HepG2 (cell line): ENCODE results near the gene SOX5. TPM values are rescaled to one million over a fixed set of nuclear protein-coding genes. Genes with fewer than 3 reads are reported as not detected.
A peak's percentile ranks its signal among the peaks of the same experiment; 100 is the strongest.

Experiments
- ATAC-seq: fragments of 200-7000 bp; cut with Tn5 transposase; 3 replicates; pipeline ENCODE4 v1.9.1; 2020; ENCODE audit warnings: mild to moderate bottlenecking, moderate library complexity
- BruUV-seq: library from RNA; stranded (reverse); fragments of 400-500 nt; replicated peaks from 2 replicates; lab custom pipeline; 2021; lab: Mats Ljungman, UMichigan
- CTCF ChIA-PET: fragments of 300-600 bp; formaldehyde crosslinking; extraction: SDS; loops from one replicate; lab custom pipeline; 2021; ENCODE audit warnings: low total read pairs, inconsistent platforms, low intra/inter-chr PET ratio; lab: Yijun Ruan, JAX
- POLR2A ChIA-PET: fragments of 350-600 bp; sonication (Branson Sonifier 250); formaldehyde crosslinking; loops from one replicate; lab custom pipeline; 2020; ENCODE audit warnings: antibody characterized with exemption, inconsistent platforms; lab: Yijun Ruan, JAX
- DNase-seq: peaks from one replicate; pipeline ENCODE4 v3.0.0-alpha.2; 2015; ENCODE audit warnings: low spot score
- FAIRE-seq: peaks from 3 replicates; lab custom pipeline; 2011; peaks lifted over from hg19 to GRCh38; lab: Jason Lieb, UNC
- H2AFZ ChIP-seq: one replicate; pipeline ENCODE4 v1.6.1; 2011; ENCODE audit warnings: low read length, inconsistent platforms
- H3K27ac ChIP-seq: fragments of 300-600 bp; 3 replicates; pipeline ENCODE4 v1.8.0; 2011; ENCODE audit warnings: mixed run types, mild to moderate bottlenecking, mixed read lengths, low read length, inconsistent platforms; ENCODE audit not compliant: insufficient read depth; ENCODE audit errors: extremely low read length
- H3K27me3 ChIP-seq, 2 experiments: fragments of 200-600 bp in 1 of 2; 2 replicates in 1 of 2; 3 replicates in 1 of 2; pipeline versions ENCODE4 v1.6.0 to v1.8.0; 2011; ENCODE audit warnings: low read length in 2 of 2, mild to moderate bottlenecking in 2 of 2, moderate library complexity in 2 of 2, inconsistent platforms in 1 of 2; ENCODE audit not compliant: insufficient read depth in 2 of 2, control insufficient read depth in 1 of 2
- H3K36me3 ChIP-seq, 2 experiments: fragments of 200-600 bp in 1 of 2; replicated peaks in 1 of 2; 2 replicates in 1 of 2; 3 replicates in 1 of 2; pipeline versions ENCODE4 v1.5.1 to v1.8.0; 2011; ENCODE audit warnings: low read length in 2 of 2, inconsistent platforms in 1 of 2; ENCODE audit not compliant: insufficient read depth in 2 of 2, control insufficient read depth in 1 of 2
- H3K4me1 ChIP-seq: 2 replicates; pipeline ENCODE4 v1.5.1; 2012; ENCODE audit warnings: low read length, inconsistent platforms; ENCODE audit not compliant: insufficient read depth
- H3K4me2 ChIP-seq: 2 replicates; pipeline ENCODE4 v1.6.0; 2011; ENCODE audit warnings: low read depth, low read length, inconsistent platforms
- H3K4me3 ChIP-seq, 3 experiments: fragments of 200-600 bp in 1 of 3; sonication (generic), shearing (Covaris generic) in 1 of 3; replicated peaks in 1 of 3; 2 replicates each; pipeline ENCODE4 v1.5.1; 2011 to 2016; ENCODE audit warnings: low read length in 3 of 3, inconsistent platforms in 2 of 3, low read depth in 2 of 3, mild to moderate bottlenecking in 2 of 3, control low read depth in 1 of 3, mixed read lengths in 1 of 3; ENCODE audit not compliant: insufficient read depth in 1 of 3
- H3K79me2 ChIP-seq: one replicate; pipeline ENCODE4 v1.6.1; 2011; ENCODE audit warnings: low read length, inconsistent platforms; ENCODE audit not compliant: insufficient read depth
- H3K9ac ChIP-seq: 2 replicates; pipeline ENCODE4 v1.6.0; 2011; ENCODE audit warnings: mild to moderate bottlenecking, low read depth, low read length, inconsistent platforms; ENCODE audit not compliant: insufficient read depth
- H3K9me3 ChIP-seq: 2 replicates; pipeline ENCODE4 v1.5.1; 2012; ENCODE audit warnings: mild to moderate bottlenecking, low read length
- H4K20me1 ChIP-seq: 2 replicates; pipeline ENCODE4 v1.6.0; 2011; ENCODE audit warnings: inconsistent platforms, mild to moderate bottlenecking, low read length, moderate library complexity; ENCODE audit not compliant: insufficient read depth
- ATF2 ChIP-seq: sonication (generic); formaldehyde crosslinking; IDR thresholded peaks from 2 replicates; pipeline ENCODE4 v1.4.0; 2020; ENCODE audit warnings: missing genetic modification reagents
- ETS1 ChIP-seq: sonication (generic); formaldehyde crosslinking; IDR thresholded peaks from 2 replicates; pipeline ENCODE4 v1.4.0; 2020; ENCODE audit warnings: missing genetic modification reagents
- FLYWCH1 ChIP-seq: sonication (generic); formaldehyde crosslinking; IDR thresholded peaks from 2 replicates; pipeline ENCODE4 v1.8.1; 2023; ENCODE audit warnings: mild to moderate bottlenecking, missing genetic modification reagents
- HNF4G ChIP-seq, 2 experiments: sonication (generic) in 1 of 2; formaldehyde crosslinking in 1 of 2; IDR thresholded peaks; 2 replicates each; pipeline versions ENCODE4 v1.4.0 to v1.6.1; 2011 to 2020; ENCODE audit warnings: borderline replicate concordance in 2 of 2, low read depth in 2 of 2, mild to moderate bottlenecking in 2 of 2, low read length in 1 of 2, missing genetic modification reagents in 1 of 2, moderate library complexity in 1 of 2
- HOXA3 ChIP-seq: sonication (generic); formaldehyde crosslinking; IDR thresholded peaks from 2 replicates; pipeline ENCODE4 v1.5.0; 2020; ENCODE audit warnings: missing genetic modification reagents
- JUNB ChIP-seq: sonication (generic); formaldehyde crosslinking; IDR thresholded peaks from 2 replicates; pipeline ENCODE4 v1.8.0; 2022; ENCODE audit warnings: missing genetic modification reagents, mild to moderate bottlenecking, borderline replicate concordance
- NCOR1 ChIP-seq: fragments of 200-600 bp; sonication (generic); IDR thresholded peaks from 2 replicates; pipeline ENCODE4 v1.7.0; 2017; ENCODE audit warnings: antibody characterized with exemption, low read length, borderline replicate concordance
- NR3C1 ChIP-seq: sonication (generic); formaldehyde crosslinking; IDR thresholded peaks from 2 replicates; pipeline ENCODE4 v1.4.0; 2020; ENCODE audit warnings: missing genetic modification reagents
- RBM22 ChIP-seq: fragments of 200-400 bp; formaldehyde crosslinking; optimal IDR thresholded peaks from 2 replicates; pipeline ENCODE3; 2017; ENCODE audit warnings: mild to moderate bottlenecking, low read length, moderate library complexity
- RFX1 ChIP-seq: fragments of 450-650 bp; IDR thresholded peaks from 2 replicates; pipeline ENCODE4 v1.6.1; 2017
- ZBTB34 ChIP-seq: sonication (generic); formaldehyde crosslinking; IDR thresholded peaks from 2 replicates; pipeline ENCODE4 v1.8.0; 2022; ENCODE audit warnings: mild to moderate bottlenecking, missing genetic modification reagents
- ZFP36 ChIP-seq: fragments of 150-350 bp; IDR thresholded peaks from 2 replicates; pipeline ENCODE4 v1.6.1; 2018; ENCODE audit warnings: borderline replicate concordance, low read length, low read depth; ENCODE audit not compliant: partially characterized antibody
- ZNF563 ChIP-seq: sonication (generic); formaldehyde crosslinking; IDR thresholded peaks from 2 replicates; pipeline ENCODE4 v1.8.0; 2022; ENCODE audit warnings: mild to moderate bottlenecking, moderate library complexity, missing genetic modification reagents
- ZNF605 ChIP-seq: sonication (generic); formaldehyde crosslinking; IDR thresholded peaks from 2 replicates; pipeline ENCODE4 v1.8.0; 2022; ENCODE audit warnings: mild to moderate bottlenecking, missing genetic modification reagents
- ZNF615 ChIP-seq: sonication (generic); formaldehyde crosslinking; IDR thresholded peaks from 2 replicates; pipeline ENCODE4 v1.5.0; 2020; ENCODE audit warnings: mild to moderate bottlenecking, missing genetic modification reagents, borderline replicate concordance
- ZNF777 ChIP-seq: sonication (generic); formaldehyde crosslinking; IDR thresholded peaks from 2 replicates; pipeline ENCODE4 v1.4.0; 2020; ENCODE audit warnings: missing genetic modification reagents
- WGBS: methylation state at CpG from one replicate; pipeline ENCODE4 v1.1.6; 2017; ENCODE audit warnings: low lambda C conversion rate; 5-methylcytosine and 5-hydroxymethylcytosine counted together
- in situ Hi-C: cut with HindIII; loops from 2 replicates; pipeline ENCODE4 v1.10.0; 2017; ENCODE audit warnings: low pct_unique_long_range_greater_than_20kb; ENCODE audit not compliant: extremely low pct_ligation_motif_present
- intact Hi-C: fragments of 100-400 bp; cut with micrococcal nuclease; formaldehyde crosslinking; loops from one replicate; pipeline ENCODE4 v1.10.0; 2022; ENCODE audit not compliant: unreplicated experiment
- polyA plus RNA-seq, 8 experiments: library from polyadenylated mRNA; depleted of rRNA in 3 of 8; stranded (reverse) in 7 of 8; unstranded in 1 of 8; fragments of >200 nt; fragmentation: Illumina TruSeq in 4 of 8; extraction: Trizol in 4 of 8; gene quantifications; 2 replicates each; pipeline versions ENCODE4 v1.2.1 to v1.2.3, GENCODE V29; 2011 to 2016; ENCODE audit warnings: low read depth in 4 of 8, missing spikeins in 1 of 8, mixed read lengths in 1 of 8; ENCODE audit not compliant: insufficient read depth in 1 of 8
- total RNA-seq, 5 experiments: library from RNA; depleted of rRNA; stranded (reverse); fragments of >200 nt; fragmentation: Illumina TruSeq; extraction: Trizol; gene quantifications; 2 replicates each; pipeline ENCODE4 v1.2.3, GENCODE V29; 2016; ENCODE audit warnings: low read depth in 1 of 5

Gene SOX5
- total and polyA plus RNA-seq, 2 of the 13 experiments (the other 11 are each of a cell fraction or from before 2014, with no cell fraction given), result 18.5 to 76.4 TPM

- CTCF ChIA-PET, result no interaction called here
- Histone ChIP-seq H3K79me2 (no peaks in the 10 kb centered on the region), H2AFZ (no peak overlapping the region), H3K4me1 (no peaks in the 10 kb centered on the region), H3K9me3 (no peaks in the 10 kb centered on the region), H4K20me1 (no peaks in the 10 kb centered on the region), H3K27me3 (no peaks in the 10 kb centered on the region), H3K27ac (no peak overlapping the region), H3K36me3 (peaks cover 4 to 7% of the 10 kb centered on the region in 2 experiments), H3K4me3 (no peak overlapping the region), H3K9ac (no peak overlapping the region), H3K4me2 (no peak overlapping the region)
- FAIRE-seq, result no peak
- no peak for DNase-seq
- POLR2A ChIA-PET, result no interaction called here
- TF ChIP-seq RBM22 (peak; percentile 59), ZNF563 (no peak), ZBTB34 (no peak), FLYWCH1 (CRISPR knock-in tag) (no peak), NCOR1 (no peak)
- WGBS, result 97% methylated on average over 5 of the region's 5 CpGs
- no peak for ATAC-seq
- in situ Hi-C loops (no loop called here), intact Hi-C loops (no loop called here)
- BruUV-seq, result no TSS peak
These were observed 331.7 kb downstream of the SOX5 start for GRCh38 chr12:23617749-23618148.

- POLR2A ChIA-PET, result no interaction called here
- intact Hi-C loops, result no loop called here
- FAIRE-seq (no peak), ATAC-seq (no peak)
- no peak overlapping the region for H3K4me3 ChIP-seq
- peaks cover 6 to 7% of the 10 kb centered on the region in 2 experiments for H3K36me3 ChIP-seq
- TF ChIP-seq NR3C1 (CRISPR knock-in tag) (no peak), HOXA3 (no peak), RFX1 (no peak), HNF4G (IDR thresholded peaks at IDR 0.05; ENCODE audit: borderline replicate concordance, low read depth, low read length) (no peak), HNF4G (CRISPR knock-in tag; IDR thresholded peaks at IDR 0.05; ENCODE audit: borderline replicate concordance, low read depth) (no peak), ZNF615 (no peak), JUNB (CRISPR knock-in tag) (no peak), ZNF777 (CRISPR knock-in tag) (no peak), ZNF605 (CRISPR knock-in tag) (no peak), ATF2 (no peak), ZFP36 (no peak), ETS1 (CRISPR knock-in tag) (no peak)
- TF ChIP-seq, all 625 proteins: peak for 0
- H3K4me1 ChIP-seq, result no peaks in the 10 kb centered on the region
- no peak overlapping the region for H3K27ac ChIP-seq
- H3K4me2 ChIP-seq, result no peak overlapping the region
- no peaks in the 10 kb centered on the region for H4K20me1 ChIP-seq
- no peak for DNase-seq
- in situ Hi-C loops, result no loop called here
- no peak overlapping the region for H3K9ac ChIP-seq
- CTCF ChIA-PET, result no interaction called here
- H3K79me2 ChIP-seq, result no peaks in the 10 kb centered on the region
- H3K9me3 ChIP-seq, result no peaks in the 10 kb centered on the region
- BruUV-seq, result no TSS peak
- H2AFZ ChIP-seq, result no peak overlapping the region
- no peaks in the 10 kb centered on the region for H3K27me3 ChIP-seq
- WGBS, result 100% methylated on average over 2 of the region's 2 CpGs
These were observed 335.2 kb downstream of the SOX5 start for GRCh38 chr12:23614280-23614679.
